HG03354 (cell line): ENCODE data around the gene ABHD18.
"Not testable (repeated sequence)": the region's sequence is repeated elsewhere in the genome, so short reads cannot be mapped to it uniquely, and the experiment has no call there.

ENCODE experiments used
- ATAC-seq: cut with Tn5 transposase; IDR thresholded peaks from one replicate; pipeline ENCODE4 v1.9.1; 2021; ENCODE audit warnings: mild to moderate bottlenecking; ENCODE audit not compliant: unreplicated experiment, poor library complexity, severe bottlenecking

The ABHD18 gene

GRCh38 chr4:127965062-127965802 is at the start of gene ABHD18, which contains the start of gene MFSD8:
Gene ABHD18 (plus strand): TSS chr4:127965406. CDS start chr4:127982956, 17,550 bp downstream.
Gene MFSD8 (minus strand): TSS chr4:127965173. CDS start chr4:127965133, 40 bp downstream.
- ATAC-seq: peak; percentile 94

GRCh38 chr4:127916512-127916911 is 48.7 kb upstream of the ABHD18 start:
- no peak for ATAC-seq

DNA sequence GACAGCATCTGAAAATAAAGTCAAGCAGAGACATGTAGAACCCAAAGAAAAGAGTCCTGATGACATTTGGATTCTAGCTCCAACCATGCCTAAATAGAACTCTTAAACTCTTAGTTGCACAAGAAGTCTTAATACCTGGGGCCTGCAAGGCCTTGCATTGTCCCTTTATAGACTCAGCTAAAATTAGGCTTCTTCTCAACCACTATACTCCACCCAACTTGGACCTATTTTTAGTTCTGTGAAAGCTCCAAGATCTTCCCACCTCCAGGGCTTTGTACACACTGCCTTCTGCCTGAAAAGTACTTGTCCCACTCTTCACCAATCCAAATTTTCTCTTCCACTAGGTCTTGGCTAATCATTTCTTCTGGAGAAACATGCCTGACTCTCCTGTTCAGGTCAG is 48.1 kb upstream of the ABHD18 start:
- ATAC-seq: no peak

DNA sequence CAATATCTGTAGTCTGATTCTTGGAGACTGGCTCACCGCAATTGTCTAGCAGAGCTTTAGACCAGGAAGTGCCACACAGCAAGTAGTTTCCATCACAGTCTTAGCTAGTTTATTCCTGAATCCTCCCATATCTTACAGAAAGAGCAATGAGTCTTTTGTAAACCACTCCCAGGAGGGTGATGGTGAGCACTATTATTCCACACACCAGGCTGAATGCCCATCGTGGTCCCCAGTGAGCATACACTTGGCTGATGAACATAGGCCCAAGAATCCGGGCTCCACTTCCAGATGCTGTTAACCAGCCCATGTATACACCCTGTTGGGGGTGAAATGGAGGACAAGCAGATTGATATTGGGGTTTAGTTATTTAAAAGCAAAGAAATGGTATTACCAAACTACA is 44.7 kb upstream of the ABHD18 start:
- ATAC-seq: no peak

- ATAC-seq: no peak
Observed at GRCh38 chr4:127922226-127922625, 43.0 kb upstream of the ABHD18 start.

- not testable (repeated sequence) for ATAC-seq
Observed at GRCh38 chr4:127925720-127926119, 39.5 kb upstream of the ABHD18 start.

DNA sequence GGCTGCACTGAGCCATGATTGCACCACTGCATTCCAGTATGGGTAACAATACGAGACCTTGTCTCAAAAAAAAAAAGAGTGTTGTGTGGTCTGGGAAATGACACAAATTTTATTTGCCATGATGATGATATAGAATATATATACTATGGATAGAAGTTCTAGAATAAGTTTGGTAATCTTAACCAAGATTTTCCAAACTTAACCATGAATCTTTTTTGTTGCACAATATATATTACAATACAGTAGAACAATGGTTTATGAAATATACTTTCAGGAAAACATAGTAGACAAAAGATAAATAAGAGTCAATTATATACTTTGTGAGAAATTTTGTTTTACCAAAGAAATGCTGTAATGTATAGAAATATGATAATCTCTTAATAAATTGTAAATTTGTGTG is 35.0 kb upstream of the ABHD18 start:
- ATAC-seq: no peak

DNA sequence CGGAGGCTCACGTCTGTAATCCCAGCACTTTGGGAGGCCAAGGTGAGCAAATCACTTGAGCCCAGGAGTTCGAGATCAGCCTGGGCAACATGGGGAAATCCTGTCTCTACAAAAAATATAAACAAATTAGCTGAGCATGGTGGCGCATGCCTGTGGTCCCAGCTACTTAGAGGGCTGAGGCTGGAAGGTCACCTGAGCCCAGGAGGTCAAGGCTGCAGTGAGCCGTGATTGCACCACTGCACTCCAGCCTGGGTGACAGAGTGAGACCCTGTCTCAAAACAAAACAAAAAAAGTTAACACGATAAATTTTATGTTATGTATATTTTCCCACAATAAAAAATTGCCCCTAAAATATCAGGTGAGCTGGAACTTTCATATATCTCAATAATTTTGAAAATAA is 33.4 kb upstream of the ABHD18 start:
- ATAC-seq: not testable (repeated sequence)

DNA sequence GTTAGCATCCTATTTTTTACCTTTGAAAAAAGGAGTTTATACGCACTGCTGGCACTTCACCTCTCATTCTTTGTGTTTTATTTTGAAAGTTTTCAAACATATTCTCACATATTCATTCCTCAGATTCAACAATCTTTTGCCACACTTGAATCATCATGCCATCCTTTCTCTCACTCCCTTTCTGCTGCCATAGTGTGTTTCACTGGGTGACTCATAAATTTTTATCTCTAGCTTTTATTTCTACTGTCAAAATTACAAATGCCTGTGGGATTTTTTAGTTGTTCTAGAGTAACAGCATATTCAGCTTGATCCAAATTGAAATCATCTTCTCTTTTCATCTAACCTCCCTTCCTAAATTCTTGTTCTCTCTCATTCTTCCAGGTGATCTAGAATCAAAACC is 28.2 kb upstream of the ABHD18 start:
- no peak for ATAC-seq

DNA sequence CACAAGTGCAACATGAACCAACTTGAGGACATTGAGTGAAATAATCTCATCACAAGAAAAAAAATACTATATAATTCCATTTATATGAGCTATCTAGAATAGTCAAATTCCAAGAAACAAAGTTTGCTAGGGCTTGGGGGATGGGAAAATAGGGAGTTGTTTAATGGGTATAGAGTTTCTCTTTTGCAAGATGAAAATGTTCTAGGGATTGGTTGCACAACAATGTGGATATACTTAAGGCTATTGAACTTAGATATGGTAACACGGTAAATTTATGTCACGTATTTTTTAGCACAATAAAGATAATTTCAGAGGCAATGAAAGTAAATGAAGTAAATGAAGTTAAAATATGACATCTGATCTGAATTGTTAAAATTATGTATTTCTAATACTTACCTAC is 8.1 kb upstream of the ABHD18 start:
- ATAC-seq: no peak

- no peak for ATAC-seq
Observed at GRCh38 chr4:127959794-127960193, 5.4 kb upstream of the ABHD18 start.

DNA sequence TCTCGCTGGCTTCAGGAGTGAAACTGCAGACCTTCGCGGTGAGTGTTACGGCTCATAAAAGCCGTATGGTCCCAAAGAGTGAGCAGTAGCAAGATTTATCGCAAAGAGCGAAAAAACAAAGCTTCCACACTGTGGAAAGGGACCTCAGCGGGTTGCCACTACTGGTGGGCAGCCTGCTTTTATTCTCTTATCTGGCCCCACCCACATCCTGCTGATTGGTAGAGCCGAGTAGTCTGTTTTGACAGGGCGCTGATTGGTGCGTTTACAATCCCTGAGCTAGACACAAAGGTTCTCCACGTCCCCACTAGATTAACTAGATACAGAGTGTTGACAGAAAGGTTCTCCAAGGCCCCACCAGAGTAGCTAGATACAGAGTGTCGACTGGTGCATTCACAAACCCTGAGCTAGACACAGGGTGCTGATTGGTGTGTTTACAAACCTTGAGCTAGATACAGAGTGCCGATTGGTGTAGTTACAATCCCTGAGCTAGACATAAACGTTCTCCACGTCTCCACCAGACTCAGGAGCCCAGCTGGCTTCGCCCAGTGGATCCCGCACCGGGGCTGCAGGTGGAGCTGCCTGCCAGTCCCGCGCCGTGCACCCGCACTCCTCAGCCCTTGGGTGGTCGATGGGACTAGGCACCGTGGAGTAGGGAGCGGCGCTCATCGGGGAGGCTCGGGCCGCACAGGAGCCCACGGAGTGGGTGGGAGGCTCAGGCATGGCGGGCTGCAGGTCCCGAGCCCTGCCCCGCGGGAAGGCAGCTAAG is 1.4 kb upstream of the ABHD18 start:
- ATAC-seq: not testable (repeated sequence)

GRCh38 chr4:127964426-127965061 is 662 bp upstream of the ABHD18 start:
- ATAC-seq: peak; percentile 25

DNA sequence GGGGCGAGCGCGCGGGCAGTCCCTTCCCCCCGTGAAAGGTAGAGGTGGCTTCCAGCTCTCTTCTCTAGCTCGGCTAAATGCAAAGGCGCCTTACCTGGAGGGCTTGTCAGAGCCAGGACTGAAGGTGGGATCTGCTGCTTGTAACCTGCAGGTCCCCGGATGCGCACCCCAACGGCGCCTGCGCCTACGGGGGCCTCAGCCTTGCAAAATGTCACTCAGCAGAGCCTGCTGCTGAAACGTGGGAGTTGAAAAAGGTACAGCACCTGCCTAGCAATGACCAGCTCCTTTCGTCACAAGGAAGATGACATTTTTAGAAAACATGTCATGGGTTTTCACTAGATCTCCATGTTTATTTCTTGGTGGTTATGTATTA is 583 bp downstream of the ABHD18 start:
- ATAC-seq: peak; percentile 34

- no peak for ATAC-seq
Observed at GRCh38 chr4:127967141-127967775, 2.1 kb downstream of the ABHD18 start.

GRCh38 chr4:127968586-127968985 is 3.4 kb downstream of the ABHD18 start:
- no peak for ATAC-seq

DNA sequence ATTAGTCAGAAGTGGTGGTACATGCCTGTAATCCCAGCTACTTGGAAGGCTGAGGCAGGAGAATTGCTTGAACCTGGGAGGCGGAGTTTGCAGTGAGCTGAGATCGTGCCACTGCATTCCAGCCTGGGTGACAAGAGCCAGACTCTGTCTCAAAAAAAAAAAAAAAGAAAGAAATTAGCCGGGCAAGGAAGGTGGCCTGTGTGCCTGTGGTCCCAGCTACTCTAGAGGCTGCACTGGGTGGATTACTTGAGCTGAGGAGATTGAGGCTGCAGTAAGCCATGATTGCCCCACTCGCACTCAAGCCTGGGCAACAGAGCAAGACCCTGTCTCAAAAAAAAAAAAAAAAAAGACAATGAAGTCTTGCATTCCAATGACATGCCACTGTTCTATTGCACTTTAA is 5.7 kb downstream of the ABHD18 start:
- ATAC-seq: not testable (repeated sequence)

- ATAC-seq: no peak
Observed at GRCh38 chr4:127975121-127975770, 10.0 kb downstream of the ABHD18 start.

DNA sequence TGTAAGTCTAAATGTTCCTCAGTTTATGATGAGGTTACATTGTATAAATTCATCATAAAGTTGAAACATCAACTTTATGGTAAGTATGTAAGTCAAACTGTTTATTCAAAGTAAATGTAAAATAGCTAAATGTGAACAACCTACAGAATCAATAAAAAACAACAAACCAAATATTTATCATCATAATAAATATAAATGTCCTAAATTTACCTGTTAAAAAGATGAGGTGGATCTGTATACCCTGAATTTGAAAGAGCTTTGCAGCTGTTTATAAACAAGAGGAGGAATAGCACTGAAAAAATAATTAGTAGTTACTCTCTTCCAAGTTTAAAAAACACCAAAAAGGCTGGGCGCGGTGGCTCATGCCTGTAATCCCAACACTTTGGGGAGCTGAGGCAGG is 13.7 kb downstream of the ABHD18 start:
- no peak for ATAC-seq

DNA sequence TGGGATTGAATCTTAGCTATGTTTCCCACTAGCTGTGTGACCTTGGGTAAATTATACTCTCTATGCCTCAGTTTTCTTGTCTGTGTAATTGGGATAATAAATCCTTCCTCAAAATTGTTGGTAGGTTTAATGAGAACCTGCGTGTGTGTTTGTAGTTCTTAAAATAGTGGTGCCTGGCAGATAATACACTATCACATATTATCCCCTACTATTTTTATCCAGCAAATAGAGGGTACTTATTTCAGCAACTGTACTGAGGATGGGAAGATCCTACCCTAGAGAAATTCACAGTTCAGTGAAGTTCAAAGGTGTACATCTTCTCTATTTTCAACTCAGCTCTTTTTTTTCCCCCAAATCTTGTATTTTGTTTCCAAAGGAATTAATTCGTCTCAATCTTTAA is 17.2 kb downstream of the ABHD18 start:
- ATAC-seq: no peak
